Measurements from ENCODE around the gene PPIE. TPM values are rescaled to one million over a fixed set of nuclear protein-coding genes. Genes with fewer than 3 reads are reported as not detected.

Gene PPIE
- total RNA-seq, 1 experiment from 2014 or later, result 36.3 TPM

DNA sequence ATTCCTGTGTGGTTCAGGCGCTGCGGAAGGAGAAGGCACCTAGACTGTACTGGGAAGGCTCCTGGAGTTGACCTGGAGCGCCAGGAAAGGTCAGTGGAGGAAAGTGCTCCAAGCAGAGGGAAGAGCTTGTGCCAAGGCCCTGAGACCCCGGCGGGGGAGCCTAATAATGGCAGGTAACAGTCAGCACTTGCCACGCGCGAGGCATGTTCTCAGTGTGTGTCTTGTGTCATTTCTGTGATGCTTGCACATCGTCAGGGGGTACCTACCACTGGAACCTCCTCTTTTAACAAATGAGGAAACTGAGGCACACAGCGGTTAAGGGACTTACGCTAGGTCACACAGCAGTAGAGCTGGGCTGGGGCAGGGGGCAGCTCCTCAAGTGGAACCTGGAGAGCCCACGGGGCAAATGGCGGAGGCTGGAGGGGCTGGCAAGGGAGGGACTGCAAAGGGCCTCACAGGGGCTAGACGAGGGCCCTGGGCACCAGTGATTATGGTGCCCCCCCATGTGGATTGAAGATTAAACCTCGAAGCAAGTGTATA is 51.0 kb downstream of the PPIE start:
- TF ChIP-seq, protein P1, sequence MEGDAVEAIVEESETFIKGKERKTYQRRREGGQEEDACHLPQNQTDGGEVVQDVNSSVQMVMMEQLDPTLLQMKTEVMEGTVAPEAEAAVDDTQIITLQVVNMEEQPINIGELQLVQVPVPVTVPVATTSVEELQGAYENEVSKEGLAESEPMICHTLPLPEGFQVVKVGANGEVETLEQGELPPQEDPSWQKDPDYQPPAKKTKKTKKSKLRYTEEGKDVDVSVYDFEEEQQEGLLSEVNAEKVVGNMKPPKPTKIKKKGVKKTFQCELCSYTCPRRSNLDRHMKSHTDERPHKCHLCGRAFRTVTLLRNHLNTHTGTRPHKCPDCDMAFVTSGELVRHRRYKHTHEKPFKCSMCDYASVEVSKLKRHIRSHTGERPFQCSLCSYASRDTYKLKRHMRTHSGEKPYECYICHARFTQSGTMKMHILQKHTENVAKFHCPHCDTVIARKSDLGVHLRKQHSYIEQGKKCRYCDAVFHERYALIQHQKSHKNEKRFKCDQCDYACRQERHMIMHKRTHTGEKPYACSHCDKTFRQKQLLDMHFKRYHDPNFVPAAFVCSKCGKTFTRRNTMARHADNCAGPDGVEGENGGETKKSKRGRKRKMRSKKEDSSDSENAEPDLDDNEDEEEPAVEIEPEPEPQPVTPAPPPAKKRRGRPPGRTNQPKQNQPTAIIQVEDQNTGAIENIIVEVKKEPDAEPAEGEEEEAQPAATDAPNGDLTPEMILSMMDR (conservative IDR thresholded peaks at IDR 0.05), result no peak
- no peak overlapping the region for H2BK120ac ChIP-seq (ENCODE audit: low read depth, low read length, poor library complexity, severe bottlenecking)
- WGBS (ENCODE audit: extremely low coverage, insufficient read length, low lambda C conversion rate), result no CpG with 5 or more reads among the region's 15 CpGs
- Mint-ChIP-seq H3K27ac (no peak overlapping the region; a peak in 1 of 7 replicates), H3K4me1 (peaks cover 5 to 6% of the 10 kb centered on the region in 2 experiments; a peak in 3 of 4 replicates), H3K36me3 (ENCODE audit: insufficient read depth in 1 of 3, low read depth in 3 of 3) (peaks cover 0 to 1% (median 0%) of the 10 kb centered on the region in 3 experiments; a peak in 1 of 7 replicates), H3K27me3 (ENCODE audit: low read depth) (peaks cover 82% of the 10 kb centered on the region), H3K9me3 (no peaks in the 10 kb centered on the region; a peak in 1 of 5 replicates), H3K4me3 (peak overlapping the region; percentile 61 to 85)
- H2BK5ac ChIP-seq (ENCODE audit: insufficient read length, low read length), result no peak overlapping the region
- H3K9ac ChIP-seq (ENCODE audit: extremely low read depth, insufficient read length, low read length), result no peak overlapping the region
- no peak overlapping the region; the same call in 1 of the 2 replicates for H3K14ac ChIP-seq (ENCODE audit: insufficient read depth, low read length)
- H2BK20ac ChIP-seq (ENCODE audit: low read depth, low read length, poor library complexity, severe bottlenecking), result no peak overlapping the region
- H3K18ac ChIP-seq (ENCODE audit: insufficient read length, low read depth, low read length), result no peak overlapping the region
- no peak overlapping the region for H3K27ac ChIP-seq (ENCODE audit: insufficient read length, low read depth, low read length)
- no peak overlapping the region for H2AFZ ChIP-seq (ENCODE audit: low read length)
- no peak overlapping the region for H4K91ac ChIP-seq (ENCODE audit: insufficient read length, low read depth, low read length)
- no peaks in the 10 kb centered on the region for H3K79me1 ChIP-seq (ENCODE audit: insufficient read depth, low read depth, low read length, poor library complexity, severe bottlenecking)
- H3K79me2 ChIP-seq (ENCODE audit: insufficient read depth, low read length), result no peaks in the 10 kb centered on the region
- no peak overlapping the region for H2AK5ac ChIP-seq (ENCODE audit: insufficient read length, low read length)
- DNase-seq, result peak; percentile 65
- H4K8ac ChIP-seq (replicated peaks; ENCODE audit: insufficient read length, low read depth, low read length), result no peak overlapping the region
- no peaks in the 10 kb centered on the region for H4K20me1 ChIP-seq (ENCODE audit: control insufficient read depth, insufficient read depth, insufficient read length)
- no peak overlapping the region for H2BK12ac ChIP-seq (ENCODE audit: insufficient read length, low read depth, low read length)
- H2BK15ac ChIP-seq (ENCODE audit: low read depth, low read length), result no peak overlapping the region
- H3K4me2 ChIP-seq (ENCODE audit: insufficient read depth, insufficient read length, low read length), result peak overlapping the region; percentile 47
- no peak overlapping the region for H3T11ph ChIP-seq (ENCODE audit: low read length)
- H4K5ac ChIP-seq (ENCODE audit: insufficient read length, low read depth, low read length), result no peak overlapping the region
- peaks cover 23% of the 10 kb centered on the region; the same call in 1 of the 2 replicates for H3K27me3 ChIP-seq (ENCODE audit: insufficient read depth, low read length)
- no peak overlapping the region for H3K4ac ChIP-seq (ENCODE audit: low read depth, low read length)
- H3K56ac ChIP-seq (ENCODE audit: insufficient read length, low read depth, low read length), result no peak overlapping the region
- H3K23me2 ChIP-seq (ENCODE audit: insufficient read length, low read depth, low read length, poor library complexity, severe bottlenecking), result peaks cover 3% of the 10 kb centered on the region
- no peaks in the 10 kb centered on the region for H3K4me1 ChIP-seq (ENCODE audit: insufficient read depth, low read length)
- H3K9me3 ChIP-seq (ENCODE audit: control insufficient read depth, low read depth, low read length), result no peaks in the 10 kb centered on the region
- no peak overlapping the region for H3K23ac ChIP-seq (ENCODE audit: insufficient read length, low read depth, low read length)
